HFF-Myc (cell line): ENCODE results near the gene ADCY4.

ENCODE experiments used
- DNase-seq: peaks from one replicate; pipeline ENCODE4 v3.0.0-alpha.2; 2011; ENCODE audit warnings: low read depth; ENCODE audit errors: extremely low read depth
- H3K4me3 ChIP-seq: replicated peaks from 2 replicates; pipeline ENCODE4 v1.5.1; 2011; ENCODE audit warnings: low read depth, mild to moderate bottlenecking, control low read depth, low read length
- TF ChIP-seq, protein P1 (sequence below): IDR thresholded peaks from 2 replicates; pipeline ENCODE4 v1.5.1; 2012; ENCODE audit warnings: mild to moderate bottlenecking, low read depth, low read length, control low read depth; ENCODE audit errors: missing control alignments

Gene ADCY4

DNA sequence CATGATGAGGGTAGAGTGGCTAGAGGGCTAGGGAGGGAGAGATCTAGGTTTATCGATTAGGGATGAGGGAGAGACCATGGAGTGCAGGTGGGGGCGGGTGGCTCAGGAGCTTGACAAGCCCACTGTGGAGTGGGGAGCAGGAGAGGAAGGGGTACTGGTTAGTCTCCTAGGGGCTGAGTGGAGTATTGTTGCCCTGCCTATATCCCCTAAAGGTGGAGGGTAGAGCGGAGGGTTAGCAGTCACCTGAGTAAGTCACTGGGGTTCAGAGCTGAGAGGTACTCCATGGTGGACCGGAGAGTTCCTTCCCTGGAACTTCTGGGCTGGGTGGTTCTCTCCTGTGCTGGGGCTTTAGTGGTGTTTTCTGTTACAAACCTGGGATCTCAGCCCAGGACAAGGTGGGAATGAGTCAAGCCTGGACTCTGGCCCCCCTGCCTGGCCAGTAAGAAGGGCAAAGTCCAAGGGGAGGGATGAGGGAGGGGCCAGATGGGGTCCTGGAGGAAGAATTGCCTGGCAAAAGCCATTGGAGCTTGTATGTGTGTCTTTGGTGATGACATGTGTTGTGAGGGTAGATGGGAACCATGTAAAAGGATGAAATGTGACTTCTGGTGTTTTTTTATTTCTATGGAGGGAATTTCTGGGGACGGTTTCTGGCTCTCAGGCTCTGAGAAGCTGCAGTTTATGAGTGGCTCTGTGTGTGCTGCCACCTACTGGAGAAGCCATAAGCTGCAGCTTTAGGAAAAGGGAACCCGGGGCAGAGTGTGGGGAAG lies 27.1 kb downstream of the ADCY4 start, which contains the start of gene CIDEB:
TSS of gene CIDEB (minus strand) at position 403 of the 767 bp plus-strand sequence. CDS start at position 284, 119 bp downstream.
- TF ChIP-seq, protein P1, sequence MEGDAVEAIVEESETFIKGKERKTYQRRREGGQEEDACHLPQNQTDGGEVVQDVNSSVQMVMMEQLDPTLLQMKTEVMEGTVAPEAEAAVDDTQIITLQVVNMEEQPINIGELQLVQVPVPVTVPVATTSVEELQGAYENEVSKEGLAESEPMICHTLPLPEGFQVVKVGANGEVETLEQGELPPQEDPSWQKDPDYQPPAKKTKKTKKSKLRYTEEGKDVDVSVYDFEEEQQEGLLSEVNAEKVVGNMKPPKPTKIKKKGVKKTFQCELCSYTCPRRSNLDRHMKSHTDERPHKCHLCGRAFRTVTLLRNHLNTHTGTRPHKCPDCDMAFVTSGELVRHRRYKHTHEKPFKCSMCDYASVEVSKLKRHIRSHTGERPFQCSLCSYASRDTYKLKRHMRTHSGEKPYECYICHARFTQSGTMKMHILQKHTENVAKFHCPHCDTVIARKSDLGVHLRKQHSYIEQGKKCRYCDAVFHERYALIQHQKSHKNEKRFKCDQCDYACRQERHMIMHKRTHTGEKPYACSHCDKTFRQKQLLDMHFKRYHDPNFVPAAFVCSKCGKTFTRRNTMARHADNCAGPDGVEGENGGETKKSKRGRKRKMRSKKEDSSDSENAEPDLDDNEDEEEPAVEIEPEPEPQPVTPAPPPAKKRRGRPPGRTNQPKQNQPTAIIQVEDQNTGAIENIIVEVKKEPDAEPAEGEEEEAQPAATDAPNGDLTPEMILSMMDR: peak; percentile 99
- no peak within 1 kb of the TSS for H3K4me3 ChIP-seq
- no peak for DNase-seq

DNA sequence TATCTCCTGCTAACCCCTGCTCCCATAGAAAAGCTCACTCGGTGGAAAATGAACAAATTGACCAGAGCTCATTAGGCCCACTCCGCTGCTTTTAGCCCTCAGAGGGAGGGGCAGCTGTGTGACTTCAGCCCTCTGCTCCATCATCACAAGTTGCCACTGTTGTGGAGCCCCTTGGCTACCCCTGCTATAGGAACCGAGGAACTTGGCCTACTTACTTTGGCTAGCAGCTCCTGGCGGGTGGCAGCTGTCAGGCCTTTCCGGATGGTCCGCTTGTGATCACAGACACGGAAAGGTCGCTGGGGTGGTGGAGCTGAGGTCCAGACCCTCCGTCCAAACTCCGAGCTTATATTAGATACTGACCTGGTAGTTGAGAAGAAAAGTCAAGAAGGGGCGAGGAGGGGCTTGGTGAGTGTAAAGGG lies 27.7 kb downstream of the ADCY4 start:
- no peak overlapping the region for H3K4me3 ChIP-seq
- TF ChIP-seq, protein P1: no peak

DNA sequence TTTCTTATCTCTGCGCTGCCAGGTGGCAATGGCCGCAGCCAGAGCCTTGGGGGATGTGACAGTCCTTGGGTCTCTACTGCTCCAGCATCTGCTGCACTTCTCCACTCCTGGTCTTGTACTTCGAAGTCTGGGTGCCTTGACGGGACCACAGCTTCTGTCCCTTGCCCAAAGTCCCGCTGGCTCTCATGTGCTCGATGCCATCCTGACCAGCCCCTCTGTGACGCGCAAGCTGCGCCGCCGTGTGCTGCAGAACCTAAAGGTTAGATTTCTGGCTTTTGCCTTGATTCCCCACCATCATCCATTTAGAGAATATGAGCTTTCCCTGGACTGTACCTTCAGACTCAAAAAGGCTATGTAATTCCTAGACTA lies 30.9 kb downstream of the ADCY4 start:
- DNase-seq: no peak
- no peak overlapping the region for H3K4me3 ChIP-seq
- TF ChIP-seq, protein P1: no peak

More for the DNA sequence above, 27.7 kb downstream of the ADCY4 start:
- DNase-seq: no peak

DNA sequence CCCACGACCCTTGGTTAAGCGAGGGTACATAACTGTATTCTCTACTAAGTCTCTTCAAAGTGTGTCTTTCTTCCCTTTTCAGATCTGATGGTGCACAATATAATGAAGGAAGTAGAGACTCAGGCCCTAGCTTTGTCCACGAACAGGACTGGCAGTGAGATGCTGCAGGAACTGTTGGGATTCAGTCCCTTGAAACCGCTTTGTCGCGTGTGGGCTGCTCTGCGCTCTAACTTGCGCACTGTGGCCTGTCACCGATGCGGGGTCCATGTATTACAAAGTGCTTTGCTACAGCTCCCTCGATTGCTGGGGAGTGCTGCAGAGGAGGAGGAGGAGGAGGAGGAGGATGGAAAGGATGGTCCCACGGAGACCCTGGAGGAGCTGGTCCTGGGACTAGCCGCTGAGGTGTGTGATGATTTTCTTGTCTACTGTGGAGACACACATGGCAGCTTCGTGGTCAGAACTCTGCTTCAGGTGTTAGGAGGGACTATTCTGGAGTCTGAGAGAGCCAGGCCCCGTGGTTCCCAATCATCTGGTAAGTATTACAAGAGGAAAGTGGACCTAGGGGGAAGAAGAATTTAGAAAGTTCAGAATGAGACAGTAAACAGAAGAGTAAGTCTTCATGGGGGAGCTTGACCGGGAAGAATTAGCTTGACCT lies 34.4 kb downstream of the ADCY4 start:
- TF ChIP-seq, protein P1: no peak
- DNase-seq: no peak

DNA sequence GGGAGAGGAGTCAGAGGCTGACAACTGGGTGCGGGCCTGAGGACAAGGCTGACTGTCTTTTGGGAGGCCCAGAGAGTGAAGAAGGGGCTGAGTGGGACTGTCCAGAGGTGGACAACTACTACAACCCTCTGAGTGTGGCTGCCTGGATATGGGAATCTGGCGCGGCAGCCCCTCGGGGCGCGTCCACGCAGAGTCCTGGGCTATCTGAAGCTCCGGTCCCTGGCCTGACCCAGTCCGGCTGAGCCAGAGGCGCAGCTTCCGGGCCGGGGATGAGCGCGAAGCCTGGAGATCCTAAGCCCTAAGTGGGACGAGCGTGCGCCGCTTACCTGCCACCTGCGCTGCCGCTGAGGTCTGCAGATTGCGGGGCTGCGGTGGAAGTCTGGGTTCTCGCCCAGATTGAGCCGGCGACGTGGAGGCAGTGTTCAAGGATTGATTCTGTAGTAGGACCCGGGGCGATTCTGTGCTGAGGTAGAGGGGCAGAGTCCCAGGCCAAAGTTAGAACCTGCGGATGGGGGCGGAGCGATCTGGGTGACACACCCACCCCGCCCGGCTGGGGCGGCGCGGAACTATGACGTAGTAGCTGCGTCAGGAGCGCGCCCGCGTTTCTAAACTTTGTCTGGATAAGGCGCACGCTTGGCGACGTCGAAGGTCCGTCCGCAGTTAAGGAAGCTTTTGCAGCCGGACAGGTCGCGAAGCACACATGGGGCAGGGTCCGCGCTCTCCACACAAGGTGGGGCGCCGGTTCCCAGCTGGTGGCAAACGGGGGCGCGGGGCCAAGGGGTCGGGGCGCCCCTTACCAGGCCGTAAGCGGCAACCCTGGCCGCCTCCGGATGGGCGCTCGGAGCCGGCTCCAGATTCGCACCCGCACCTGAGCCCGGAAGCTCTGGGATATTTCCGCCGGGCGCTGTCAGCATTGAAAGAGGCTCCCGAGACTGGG lies 35.3 kb downstream of the ADCY4 start, which contains the start of the genes DHRS1 and NOP9:
TSS of gene DHRS1 (minus strand) at position 526 of the 937 bp plus-strand sequence. CDS start 674 bp downstream, outside the sequence.
TSS of gene NOP9 (plus strand) at position 596 of the 937 bp plus-strand sequence. CDS start at position 701, 105 bp downstream.
- no peak for DNase-seq
- TF ChIP-seq, protein P1: no peak
- peak within 1 kb of the TSS; percentile 91 for H3K4me3 ChIP-seq

More for the DNA sequence above, 34.4 kb downstream of the ADCY4 start:
- peak overlapping the region; percentile 91 for H3K4me3 ChIP-seq

DNA sequence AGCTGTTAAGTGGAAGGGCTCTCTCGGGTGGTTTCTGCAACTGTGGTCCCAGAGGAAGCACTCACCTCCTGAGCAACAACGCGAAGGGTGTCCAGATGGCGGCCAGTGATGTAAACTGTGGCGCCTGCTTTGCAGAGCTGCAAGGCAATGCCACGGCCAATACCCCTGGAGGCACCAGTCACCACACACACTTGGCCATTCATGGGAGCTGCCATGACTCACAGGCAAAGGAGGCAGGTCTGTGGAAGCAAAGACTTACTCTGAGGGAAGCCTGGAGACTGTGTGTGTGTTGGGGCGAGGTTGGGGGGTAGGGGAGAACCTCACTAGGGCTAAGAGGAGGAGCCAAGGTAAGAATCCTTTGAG lies 36.0 kb downstream of the ADCY4 start:
- TF ChIP-seq, protein P1: no peak
- H3K4me3 ChIP-seq: peak overlapping the region; percentile 91
- no peak for DNase-seq
